Measurements from ENCODE around the gene TBL1X.

- TF ChIP-seq CTCF (IDR thresholded peaks at IDR 0.05) (no peak), SIN3A (IDR thresholded peaks at IDR 0.05; ENCODE audit: borderline replicate concordance, insufficient read depth, low read depth, low read length) (no peak), REST (IDR thresholded peaks at IDR 0.05; ENCODE audit: insufficient read depth in 1 of 2, low read depth in 2 of 2, low read length in 1 of 2) (no peak), POLR2AphosphoS5 (IDR thresholded peaks at IDR 0.05; ENCODE audit: low read depth, low read length) (no peak), TCF7L2 (IDR thresholded peaks at IDR 0.05; ENCODE audit: low read depth, low read length) (no peak)
These were observed 122.1 kb downstream of the TBL1X start for GRCh38 chrX:9586992-9587392.
